SW480 (cell line): ENCODE measurements around the gene CORIN.
"Not testable (repeated sequence)": the region's sequence is repeated elsewhere in the genome, so short reads cannot be mapped to it uniquely, and the experiment has no call there.

Source experiments
- DNase-seq: peaks from one replicate; pipeline ENCODE4 v3.0.0-alpha.2; 2016; ENCODE audit warnings: low spot score

CORIN gene

GRCh38 chr4:47721485-47721884 lies 116.4 kb downstream of the CORIN start:
- DNase-seq: no peak

- DNase-seq: no peak
Measured at GRCh38 chr4:47720787-47721186, 117.1 kb downstream of the CORIN start.

GRCh38 chr4:47719576-47719975 lies 118.3 kb downstream of the CORIN start:
- no peak for DNase-seq

GRCh38 chr4:47718696-47719095 lies 119.2 kb downstream of the CORIN start:
- no peak for DNase-seq

GRCh38 chr4:47717188-47717587 lies 120.7 kb downstream of the CORIN start:
- no peak for DNase-seq

- no peak for DNase-seq
Measured at GRCh38 chr4:47715716-47716416, 122.0 kb downstream of the CORIN start.

- DNase-seq: no peak
Measured at GRCh38 chr4:47714269-47714668, 123.6 kb downstream of the CORIN start.

- no peak for DNase-seq
Measured at GRCh38 chr4:47713129-47713834, 124.6 kb downstream of the CORIN start.

- DNase-seq: no peak
Measured at GRCh38 chr4:47711646-47712045, 126.2 kb downstream of the CORIN start.

- DNase-seq: no peak
Measured at GRCh38 chr4:47711183-47711582, 126.7 kb downstream of the CORIN start.

GRCh38 chr4:47706352-47706751 lies 131.5 kb downstream of the CORIN start:
- DNase-seq: not testable (repeated sequence)

GRCh38 chr4:47705326-47705981 lies 132.4 kb downstream of the CORIN start:
- peak; percentile 33 for DNase-seq

GRCh38 chr4:47704693-47705325 lies 133.1 kb downstream of the CORIN start:
- peak; percentile 60 for DNase-seq

- DNase-seq: no peak
Measured at GRCh38 chr4:47703956-47704355, 133.9 kb downstream of the CORIN start.

- DNase-seq: no peak
Measured at GRCh38 chr4:47703008-47703407, 134.9 kb downstream of the CORIN start.

- no peak for DNase-seq
Measured at GRCh38 chr4:47701286-47701685, 136.6 kb downstream of the CORIN start.

- no peak for DNase-seq
Measured at GRCh38 chr4:47698837-47699236, 139.0 kb downstream of the CORIN start.

- DNase-seq: no peak
Measured at GRCh38 chr4:47696823-47697222, 141.0 kb downstream of the CORIN start.

- no peak for DNase-seq
Measured at GRCh38 chr4:47695260-47695659, 142.6 kb downstream of the CORIN start.

- DNase-seq: no peak
Measured at GRCh38 chr4:47694322-47694721, 143.5 kb downstream of the CORIN start.

- no peak for DNase-seq
Measured at GRCh38 chr4:47692691-47693090, 145.2 kb downstream of the CORIN start.

GRCh38 chr4:47691757-47692383 lies 146.0 kb downstream of the CORIN start:
- DNase-seq: not testable (repeated sequence)
